Stimulated activated CD8-positive, alpha-beta memory T cell treated with anti-CD3 and anti-CD28 coated beads, Interleukin-4, amount 100 ng/mL, for 4 hours (primary cell): ENCODE measurements around the gene ZFPM1.
A peak's percentile ranks its signal among the peaks of the same experiment; 100 is the strongest.

Experiments
- DNase-seq, 2 donors: peaks; one replicate each; pipeline ENCODE4 v3.0.0-alpha.2; 2020; ENCODE audit warnings: low read depth in 2 of 2, low spot score in 1 of 2

ZFPM1 gene

DNA sequence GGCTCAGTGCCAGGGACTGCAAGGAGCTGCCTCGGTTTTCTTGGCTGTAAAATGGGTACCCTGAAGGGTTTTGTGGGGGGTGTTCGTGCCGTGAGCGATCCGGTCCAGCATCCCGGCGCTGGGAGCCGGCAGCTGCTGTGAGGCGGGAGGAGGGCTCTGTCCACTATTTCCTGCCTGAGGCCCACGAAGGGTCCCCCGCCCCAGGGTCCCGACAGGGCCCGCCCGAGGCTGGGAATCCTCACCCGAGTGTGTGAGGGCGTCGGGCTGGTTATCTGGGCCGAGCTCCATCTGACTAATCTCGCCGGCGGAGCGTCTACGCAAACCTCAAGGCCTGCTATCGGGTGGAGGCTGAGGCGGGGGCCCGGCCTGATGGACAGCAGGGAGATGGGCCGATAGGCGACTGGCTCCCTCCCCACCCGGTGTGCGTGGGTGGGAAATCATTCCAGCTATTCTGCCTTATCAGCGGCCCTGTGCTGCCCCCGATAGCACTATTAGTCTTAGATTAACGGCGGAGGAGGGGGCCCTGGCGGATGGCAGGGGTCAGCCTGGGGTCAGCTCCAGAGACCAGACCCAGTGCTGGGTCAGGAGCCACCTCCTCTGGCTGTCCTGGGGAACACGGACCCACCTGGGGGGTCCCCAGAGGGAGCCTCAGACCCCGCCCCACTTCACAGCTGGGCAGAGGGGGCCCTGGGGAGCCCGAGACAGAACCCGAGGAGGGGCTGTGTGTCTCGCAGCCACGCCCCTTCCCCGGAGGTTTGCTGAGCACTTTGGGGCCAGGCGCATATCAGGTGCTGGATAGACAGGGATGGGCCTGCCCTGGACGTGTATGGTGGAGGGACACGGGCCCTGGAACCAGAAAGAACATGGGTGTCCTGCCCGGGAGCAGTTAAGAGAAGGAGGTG lies 44.7 kb downstream of the ZFPM1 start:
- no peak for DNase-seq

- DNase-seq, result no peak
Measured at GRCh38 chr16:88498576-88499208, 45.6 kb downstream of the ZFPM1 start.

DNA sequence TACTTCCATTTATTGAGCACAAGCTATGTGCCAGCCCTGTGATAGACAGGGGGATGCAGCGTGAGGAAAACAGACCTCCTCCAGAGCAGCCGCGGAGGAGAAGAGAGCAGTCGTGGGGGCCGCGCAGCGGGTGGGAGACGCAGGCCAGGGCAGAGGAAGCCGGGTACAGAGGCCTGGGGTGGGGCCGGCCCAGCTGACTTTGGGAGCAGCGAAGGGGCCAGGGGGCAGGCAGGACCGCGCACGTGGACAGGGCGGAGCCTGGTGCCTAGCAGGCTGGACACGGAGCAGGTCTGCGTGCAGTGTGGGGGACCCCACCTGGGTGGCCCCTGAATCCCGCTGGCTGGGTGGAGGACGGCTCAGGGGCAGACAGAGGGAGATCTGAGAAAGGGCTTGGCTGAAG lies 46.2 kb downstream of the ZFPM1 start:
- DNase-seq, result no peak

GRCh38 chr16:88499836-88500251 lies 46.8 kb downstream of the ZFPM1 start:
- DNase-seq, result no peak

- DNase-seq, result no peak
Measured at GRCh38 chr16:88500255-88500661, 47.2 kb downstream of the ZFPM1 start.

GRCh38 chr16:88502371-88502770 lies 49.3 kb downstream of the ZFPM1 start:
- no peak for DNase-seq

DNA sequence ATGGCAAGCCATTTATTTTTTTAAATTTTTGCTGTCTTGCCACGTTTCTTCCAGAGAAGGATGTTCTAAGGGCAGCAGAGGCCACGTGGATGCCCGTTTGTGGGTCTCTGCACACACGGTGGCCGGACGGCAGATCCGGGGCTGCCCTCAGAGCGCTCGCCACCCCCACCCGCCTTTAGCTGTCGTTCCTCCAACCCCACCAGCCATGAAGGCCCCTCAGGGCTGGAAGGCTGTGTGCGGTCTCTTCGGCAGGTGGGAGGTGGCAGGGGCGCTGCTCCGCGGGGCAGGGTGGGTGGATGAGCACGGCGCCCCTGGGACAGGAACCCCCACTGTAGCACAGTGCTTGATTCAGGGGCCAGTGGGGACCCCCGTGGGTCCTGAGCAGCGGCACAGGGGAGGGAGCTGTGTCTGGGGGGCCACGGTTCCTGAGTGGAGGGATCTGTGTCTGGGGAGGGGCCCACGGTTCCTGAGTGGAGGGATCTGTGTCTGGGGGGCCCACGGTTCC lies 49.7 kb downstream of the ZFPM1 start:
- DNase-seq, result no peak

DNA sequence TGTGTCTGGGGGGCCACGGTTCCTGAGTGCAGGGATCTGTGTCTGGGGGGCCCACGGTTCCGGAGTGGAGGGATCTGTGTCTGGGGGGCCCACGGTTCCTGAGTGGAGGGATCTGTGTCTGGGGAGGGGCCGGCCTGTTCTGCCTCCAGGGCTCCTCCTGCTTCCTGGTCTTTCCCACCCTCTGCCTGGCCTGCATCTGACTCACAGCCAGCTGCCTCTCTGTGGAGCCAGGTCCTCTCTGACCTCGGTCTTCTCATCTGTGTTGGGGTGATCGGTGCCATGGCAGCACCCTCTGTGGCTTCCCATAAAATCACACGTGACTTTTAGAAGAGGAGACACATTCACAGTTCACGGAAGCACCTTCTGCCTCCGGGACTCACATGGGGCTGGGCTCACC lies 50.3 kb downstream of the ZFPM1 start:
- no peak for DNase-seq

DNA sequence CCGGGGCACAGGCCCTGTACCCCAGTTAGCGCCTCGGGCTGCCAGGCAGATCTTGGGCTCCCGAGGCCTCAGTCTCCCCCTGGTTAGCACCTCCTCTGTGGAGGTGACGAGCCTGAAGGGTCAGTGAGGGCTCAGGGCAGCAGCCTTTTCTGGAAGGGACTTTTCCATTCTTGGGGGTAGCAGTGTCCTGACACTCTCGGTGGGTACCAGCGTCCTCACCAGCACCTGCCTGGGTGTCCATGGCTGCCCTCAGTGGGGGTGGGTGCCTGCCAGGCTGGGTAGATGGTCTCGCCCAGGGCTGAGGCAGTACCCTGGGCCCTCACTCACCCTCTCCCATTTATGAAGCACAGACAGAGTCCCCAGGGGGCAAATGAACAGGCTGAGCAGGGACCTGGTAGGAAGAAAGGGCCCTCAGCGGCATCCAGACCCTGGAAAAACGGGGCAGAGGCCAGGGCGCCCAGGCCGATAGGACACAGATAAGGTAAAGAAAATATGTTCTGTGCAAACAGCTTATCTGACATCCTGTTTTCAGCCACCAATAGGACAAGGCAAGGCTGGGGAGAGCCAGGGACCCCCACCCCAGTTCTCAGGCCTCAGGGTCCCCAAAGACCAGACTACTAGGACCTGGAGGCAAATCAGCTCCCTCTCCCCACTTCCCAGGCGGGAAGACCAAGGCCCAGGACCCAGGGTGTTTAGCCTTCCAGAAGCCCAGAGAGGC lies 50.9 kb downstream of the ZFPM1 start:
- DNase-seq, result no peak

DNA sequence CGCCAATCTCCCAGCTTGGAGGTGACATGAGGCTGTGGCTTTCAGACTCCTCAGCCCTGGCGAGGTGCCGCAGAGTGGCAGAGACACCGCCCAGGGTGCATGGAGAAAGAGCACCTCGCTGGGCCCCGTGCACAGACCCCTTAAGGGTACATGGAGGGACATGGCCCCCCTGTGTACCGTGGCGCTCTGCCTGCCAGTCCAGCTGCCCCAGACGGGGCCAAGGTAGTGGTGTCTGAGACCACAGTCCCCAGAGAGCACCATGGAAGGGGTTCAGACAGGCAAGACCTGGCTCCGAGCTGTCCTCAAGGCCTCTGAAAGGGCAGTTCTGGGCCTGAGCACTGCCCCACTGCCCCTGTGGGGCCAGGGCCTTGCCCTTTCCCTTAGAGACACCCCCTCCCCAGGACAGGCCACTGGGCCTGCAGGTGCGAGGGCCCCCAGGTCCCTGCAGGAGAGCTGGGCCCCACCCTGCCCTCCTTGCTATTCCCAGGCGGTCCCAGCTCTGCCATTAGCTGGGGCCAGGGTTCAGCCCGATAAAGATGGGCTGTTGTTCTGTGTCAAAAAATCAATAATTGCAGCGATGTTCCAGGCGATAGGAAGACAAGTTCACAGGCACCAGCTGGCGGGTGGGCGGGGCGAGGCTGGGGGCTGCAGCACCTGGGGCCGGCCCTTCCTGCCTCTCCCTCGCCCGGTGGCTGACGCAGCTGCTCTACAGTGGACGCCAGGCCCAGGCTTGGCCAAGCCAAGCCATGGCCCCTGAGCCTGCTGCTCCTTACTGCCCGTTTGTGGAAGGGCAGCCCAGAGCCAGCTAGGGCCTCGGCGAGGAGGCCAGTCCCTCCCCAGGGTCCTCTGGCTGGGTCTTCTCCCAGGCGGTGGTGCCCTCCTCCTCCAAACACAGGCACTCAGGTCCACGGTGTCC lies 51.7 kb downstream of the ZFPM1 start:
- DNase-seq, result no peak

DNA sequence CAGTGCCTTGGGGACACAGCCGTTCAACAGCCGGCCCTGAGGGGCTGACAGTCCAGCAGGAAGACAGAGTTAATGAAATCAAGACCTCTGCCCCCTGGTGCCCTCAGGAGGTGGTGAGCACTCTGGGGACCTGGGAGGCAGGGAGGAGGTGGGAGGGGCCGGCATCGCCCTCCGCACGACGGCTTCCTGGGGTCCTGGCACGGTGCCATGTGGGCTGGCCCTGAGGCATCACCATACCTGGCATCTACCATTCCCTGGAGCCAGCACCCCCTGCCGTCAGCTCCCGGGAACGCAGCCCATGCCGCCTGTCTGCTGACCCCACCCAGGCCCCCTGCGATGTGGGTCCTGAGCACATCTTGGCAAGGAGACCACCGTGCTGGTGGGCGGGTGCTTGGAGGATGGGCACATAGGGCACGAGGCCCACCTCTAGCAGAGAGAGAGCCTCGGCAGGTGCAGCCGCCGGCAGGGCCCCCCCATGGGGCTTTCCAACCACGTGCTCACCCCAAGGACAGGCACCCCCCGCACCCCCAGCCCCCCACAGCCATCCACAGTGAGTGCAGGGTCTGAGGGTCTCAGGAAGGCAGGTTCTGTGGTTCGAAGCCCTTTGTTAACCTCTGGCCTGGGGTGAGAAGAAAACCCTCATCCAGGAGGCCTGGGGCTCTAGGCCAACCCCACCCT lies 52.5 kb downstream of the ZFPM1 start:
- DNase-seq, result peak; percentile 37 to 41

DNA sequence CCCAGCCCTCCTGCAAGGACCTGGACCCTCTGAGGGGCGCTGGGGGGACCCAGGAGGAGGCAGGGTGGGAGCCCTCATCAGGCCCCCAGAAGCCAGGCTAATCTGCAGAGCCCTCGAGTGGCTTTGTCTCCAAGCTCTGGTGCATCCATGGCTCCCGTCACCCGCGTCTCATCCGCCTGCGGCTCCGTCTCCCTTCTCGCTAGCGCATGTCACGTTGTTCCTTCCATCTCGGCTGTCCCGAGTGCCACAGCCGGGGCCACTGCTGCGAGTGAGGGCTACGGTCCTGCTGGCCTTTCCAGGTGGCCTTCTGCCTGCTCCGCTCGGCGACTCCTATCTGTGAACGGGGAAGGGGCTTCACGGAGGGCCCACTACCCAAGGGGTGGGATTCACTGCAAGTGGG lies 53.6 kb downstream of the ZFPM1 start:
- no peak for DNase-seq

- no peak for DNase-seq
Measured at GRCh38 chr16:88507231-88507743, 54.2 kb downstream of the ZFPM1 start.

DNA sequence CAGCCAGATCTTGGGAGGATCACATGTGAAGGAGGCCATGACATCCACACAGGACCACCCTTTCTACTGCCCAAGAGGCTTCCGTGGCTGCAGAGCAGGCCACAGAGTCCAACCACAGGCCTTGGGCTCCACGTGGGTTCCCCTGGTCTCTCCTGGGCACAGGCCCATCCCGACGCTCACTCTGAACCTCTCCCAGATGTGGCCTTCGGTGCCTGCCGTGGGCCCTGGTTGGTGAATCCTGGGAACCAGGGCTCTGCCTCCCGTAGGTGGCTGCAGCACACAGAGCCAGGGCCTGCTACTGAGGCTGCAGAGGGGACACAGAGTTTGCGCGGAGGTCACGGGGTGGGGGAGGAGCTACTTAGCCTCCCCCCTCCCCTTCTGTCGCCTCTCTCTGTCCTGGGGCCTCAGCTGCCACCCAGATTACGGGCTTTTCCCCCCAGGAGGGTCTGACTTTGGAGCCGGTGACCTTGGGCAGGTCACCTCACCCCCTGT lies 55.3 kb downstream of the ZFPM1 start:
- no peak for DNase-seq

GRCh38 chr16:88508868-88509748 lies 56.0 kb downstream of the ZFPM1 start:
- DNase-seq, result no peak

GRCh38 chr16:88509749-88510069 lies 56.6 kb downstream of the ZFPM1 start:
- no peak for DNase-seq

GRCh38 chr16:88510091-88510994 lies 57.3 kb downstream of the ZFPM1 start:
- DNase-seq, result no peak

GRCh38 chr16:88511060-88511459 lies 58.0 kb downstream of the ZFPM1 start:
- DNase-seq, result no peak
